Measurements from ENCODE around the gene PREX1. TPM values are rescaled to one million over a fixed set of nuclear protein-coding genes. Genes with fewer than 3 reads are reported as not detected.

PREX1 gene
- total and polyA plus RNA-seq, 8 donors = 5.2 to 25.2 (median 16.6) TPM

- peaks cover 15 to 92% (median 88%) of the 10 kb centered on the region in 4 donors for H3K36me3 ChIP-seq
- no peak overlapping the region for H3K4me3 ChIP-seq
- TF ChIP-seq POLR2A (IDR thresholded peaks at IDR 0.05) = no peak
- no peak for TF ChIP-seq EP300 (IDR thresholded peaks at IDR 0.05)
- no peaks in the 10 kb centered on the region for H3K4me1 ChIP-seq
- intact Hi-C loops (cut with DNase I; ENCODE audit: low total_unique reads) = no loop called here
- WGBS, 5 donors = 87 to 98% (median 95%) methylated on average over 5 of the region's 5 CpGs
- H3K27me3 ChIP-seq = no peaks in the 10 kb centered on the region
- no peaks in the 10 kb centered on the region for H3K9me3 ChIP-seq
- no peak for DNase-seq
- no peak overlapping the region for H3K27ac ChIP-seq
Observed at GRCh38 chr20:48635361-48635760, 192.4 kb downstream of the PREX1 start.

- no peak for DNase-seq
- intact Hi-C loops (cut with DNase I; ENCODE audit: low total_unique reads) = no loop called here
- WGBS, 5 donors = 87 to 96% (median 90%) methylated on average over 6 to 7 of the region's 7 CpGs
Observed at GRCh38 chr20:48634641-48635040, 193.2 kb downstream of the PREX1 start.

DNA sequence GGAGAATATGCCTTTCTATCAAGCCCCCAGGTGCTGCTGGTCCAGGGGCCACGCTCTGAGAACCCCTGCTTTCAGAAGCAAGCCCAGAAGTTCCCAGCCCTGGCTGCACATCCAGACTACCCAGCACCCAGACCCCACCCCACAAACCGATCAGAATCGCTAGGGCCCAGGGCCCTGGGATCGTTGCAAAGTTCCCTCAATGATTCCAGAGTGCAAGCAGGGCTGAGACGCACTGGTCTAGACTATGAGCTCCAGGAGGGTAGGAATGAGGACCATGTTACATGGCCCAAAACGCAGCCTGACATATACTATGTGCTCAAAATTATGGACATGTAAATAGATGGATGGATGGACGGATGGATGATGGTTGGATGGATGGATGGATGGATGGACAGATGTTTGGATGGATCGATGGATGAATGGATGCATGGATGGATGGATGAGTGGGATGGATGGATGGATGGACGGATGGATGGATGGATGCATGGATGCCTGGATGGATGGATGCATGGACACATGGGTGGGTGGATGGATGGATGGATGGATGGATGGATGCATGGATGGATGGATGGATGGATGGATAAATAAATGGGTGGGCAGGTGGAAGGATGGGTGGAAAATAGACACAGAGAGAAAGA lies 194.1 kb downstream of the PREX1 start:
- Histone ChIP-seq H3K4me1 (no peaks in the 10 kb centered on the region), H3K4me3 (no peak overlapping the region), H3K27me3 (no peaks in the 10 kb centered on the region), H3K9me3 (no peaks in the 10 kb centered on the region), H3K36me3 (peaks cover 9 to 92% (median 86%) of the 10 kb centered on the region in 4 donors), H3K27ac (no peak overlapping the region)
- 81 to 93% (median 91%) methylated on average over 9 of the region's 9 CpGs for WGBS, 5 donors
- intact Hi-C loops (cut with DNase I; ENCODE audit: low total_unique reads) = no loop called here
- no peak for DNase-seq
- no peak for TF ChIP-seq POLR2A (IDR thresholded peaks at IDR 0.05)

More at GRCh38 chr20:48634641-48635040, 193.2 kb downstream of the PREX1 start:
- Histone ChIP-seq H3K36me3 (peaks cover 13 to 92% (median 86%) of the 10 kb centered on the region in 4 donors), H3K27ac (no peak overlapping the region), H3K27me3 (no peaks in the 10 kb centered on the region), H3K9me3 (no peaks in the 10 kb centered on the region), H3K4me1 (no peaks in the 10 kb centered on the region), H3K4me3 (no peak overlapping the region)
- no peak for TF ChIP-seq CTCF (IDR thresholded peaks at IDR 0.05)
- TF ChIP-seq POLR2AphosphoS5 (IDR thresholded peaks at IDR 0.05) = no peak
- no peak for TF ChIP-seq POLR2A (IDR thresholded peaks at IDR 0.05)
- TF ChIP-seq EP300 (IDR thresholded peaks at IDR 0.05) = no peak

DNA sequence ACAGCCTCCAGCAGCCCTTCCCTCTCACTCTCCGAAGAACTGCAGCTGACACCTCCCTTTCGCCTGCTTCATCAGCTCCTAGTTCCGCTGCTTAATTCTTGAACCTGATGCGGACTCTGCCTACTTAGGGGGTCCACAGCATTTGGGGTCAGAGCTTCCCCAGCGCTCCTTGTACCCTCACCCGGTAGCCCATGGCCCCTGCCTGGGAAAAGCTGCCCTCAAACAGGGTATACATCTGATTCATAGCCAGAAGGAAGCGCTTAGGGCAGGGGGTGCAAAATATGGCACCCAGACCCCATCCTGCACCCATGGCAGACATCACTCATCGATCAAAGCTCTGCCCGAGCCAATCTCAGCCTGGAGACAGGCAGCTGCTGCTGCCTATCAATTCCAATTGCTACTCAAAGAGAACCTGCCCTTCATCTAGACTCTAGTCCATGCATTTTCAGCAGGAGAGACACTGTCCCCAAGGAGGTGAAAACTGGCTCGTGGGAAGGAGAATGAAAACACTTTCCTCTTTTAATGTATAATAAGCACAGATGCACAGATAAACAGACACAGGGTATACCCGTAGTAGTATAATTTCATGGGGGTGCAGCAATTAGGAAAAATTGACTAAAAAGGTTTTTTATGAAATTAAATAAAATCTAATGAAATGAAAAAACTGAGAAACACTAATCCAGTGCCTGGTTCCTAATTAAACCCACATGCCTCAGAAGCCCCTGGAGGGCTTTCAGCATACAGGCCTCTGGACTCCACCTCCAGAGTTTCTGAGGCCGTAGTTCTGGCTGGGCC lies 194.8 kb downstream of the PREX1 start:
- intact Hi-C loops (cut with DNase I; ENCODE audit: low total_unique reads) = no loop called here
- H3K36me3 ChIP-seq = peaks cover 5 to 92% (median 86%) of the 10 kb centered on the region in 4 donors
- H3K4me3 ChIP-seq = no peak overlapping the region
- H3K9me3 ChIP-seq = no peaks in the 10 kb centered on the region
- TF ChIP-seq CTCF (IDR thresholded peaks at IDR 0.05) = no peak
- TF ChIP-seq POLR2AphosphoS5 (IDR thresholded peaks at IDR 0.05) = no peak
- no peak for TF ChIP-seq POLR2A (IDR thresholded peaks at IDR 0.05)
- TF ChIP-seq EP300 (IDR thresholded peaks at IDR 0.05) = no peak
- no peaks in the 10 kb centered on the region for H3K27me3 ChIP-seq
- no peaks in the 10 kb centered on the region for H3K4me1 ChIP-seq
- no peak for DNase-seq
- WGBS, 5 donors = 86 to 94% (median 87%) methylated on average over 12 of the region's 12 CpGs
- no peak overlapping the region for H3K27ac ChIP-seq

GRCh38 chr20:48632017-48632824 lies 195.6 kb downstream of the PREX1 start:
- intact Hi-C loops (cut with DNase I; ENCODE audit: low total_unique reads) = no loop called here
- no peak overlapping the region for H3K27ac ChIP-seq
- DNase-seq = no peak
- TF ChIP-seq POLR2AphosphoS5 (IDR thresholded peaks at IDR 0.05) = no peak
- TF ChIP-seq EP300 (IDR thresholded peaks at IDR 0.05) = no peak
- no peak for TF ChIP-seq POLR2A (IDR thresholded peaks at IDR 0.05)
- TF ChIP-seq CTCF (IDR thresholded peaks at IDR 0.05) = no peak
- H3K4me1 ChIP-seq = no peaks in the 10 kb centered on the region
- H3K36me3 ChIP-seq = peaks cover 5 to 92% (median 86%) of the 10 kb centered on the region in 4 donors
- H3K9me3 ChIP-seq = no peaks in the 10 kb centered on the region
- 82 to 92% (median 86%) methylated on average over 8 to 29 of the region's 29 CpGs for WGBS, 5 donors
- H3K4me3 ChIP-seq = no peak overlapping the region
- no peaks in the 10 kb centered on the region for H3K27me3 ChIP-seq
